ENCODE results near the gene TSGA10IP.

The TSGA10IP gene

DNA sequence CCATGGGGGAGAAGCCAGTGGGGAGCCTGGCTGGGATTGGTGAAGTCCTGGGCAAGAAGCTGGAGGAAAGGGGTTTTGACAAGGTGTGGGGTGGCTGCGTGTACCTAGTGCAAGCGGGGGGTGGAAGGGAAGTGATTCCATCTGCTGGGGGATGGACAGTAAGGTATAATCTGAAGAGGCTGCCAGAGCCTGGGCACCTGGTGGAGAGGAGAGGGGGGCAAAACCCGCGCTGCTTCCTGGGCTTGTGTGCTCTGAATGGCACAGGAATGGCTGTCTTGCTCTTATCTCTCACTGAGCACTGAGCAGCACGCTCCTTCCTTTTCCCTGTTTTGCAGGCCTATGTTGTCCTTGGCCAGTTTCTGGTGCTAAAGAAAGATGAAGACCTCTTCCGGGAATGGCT, 58.0 kb downstream of the TSGA10IP start:
- DNase-seq (ENCODE audit: low spot score) (no peak), FAIRE-seq (no peak)

DNA sequence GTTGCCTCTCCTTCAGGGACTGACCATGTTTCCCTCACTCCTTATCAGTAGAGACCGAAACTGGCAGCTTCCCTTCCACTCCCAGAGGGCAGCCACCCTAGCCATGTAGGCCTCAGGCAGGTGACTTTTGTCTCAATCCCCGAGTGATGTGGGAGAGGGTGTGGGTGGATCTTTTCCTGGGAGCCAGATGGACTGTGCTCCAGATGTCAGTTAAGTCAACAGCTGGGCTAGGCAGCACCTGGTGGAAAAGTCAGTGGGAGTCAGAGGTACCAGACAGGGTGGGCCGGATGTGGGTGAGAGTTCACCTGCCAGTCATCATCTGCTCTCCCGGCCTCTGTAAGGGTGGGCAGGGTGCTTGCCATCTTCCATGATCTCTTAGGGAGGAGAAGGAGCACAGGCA, 58.9 kb downstream of the TSGA10IP start:
- DNase-seq (ENCODE audit: low spot score): no peak
- FAIRE-seq: no peak

DNA sequence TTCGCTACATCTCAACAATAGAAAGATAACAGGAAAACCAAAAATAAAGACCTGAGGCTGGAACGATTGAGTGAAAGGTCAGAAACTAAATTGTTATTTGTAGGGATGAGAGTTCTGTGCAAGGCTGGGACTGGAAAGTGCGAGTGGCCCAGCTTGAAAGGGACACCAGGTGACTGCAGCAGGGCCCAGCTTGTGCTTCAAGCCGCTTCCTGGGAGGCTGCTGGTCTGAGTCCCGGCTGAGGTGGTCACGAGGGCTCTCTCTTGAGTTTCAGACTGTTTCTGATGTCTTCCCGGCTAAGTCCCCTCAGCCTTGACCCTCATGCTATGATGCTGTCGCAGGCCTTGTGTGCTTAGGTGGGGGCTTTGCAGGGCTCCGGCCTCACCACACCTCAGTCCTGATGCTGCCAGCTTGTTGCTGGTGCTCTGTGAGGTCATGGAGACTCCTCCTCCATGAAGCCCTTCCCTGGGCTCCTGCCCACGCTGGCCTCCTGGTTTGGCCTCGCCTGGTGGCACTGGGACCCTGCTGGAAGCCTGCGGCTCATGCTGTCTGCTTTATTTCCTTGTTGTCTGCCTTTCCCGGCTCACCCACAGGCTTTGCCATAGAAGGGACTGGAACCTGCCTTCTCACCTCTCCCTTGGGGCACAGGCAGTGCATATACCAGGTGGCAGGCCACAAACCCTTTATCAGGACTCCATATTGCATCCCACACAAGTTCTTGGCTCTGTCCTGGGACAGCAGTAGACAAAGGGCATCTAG, 61.0 kb downstream of the TSGA10IP start:
- FAIRE-seq: no peak
- peak; percentile 16 for DNase-seq (ENCODE audit: low spot score)

GRCh38 chr11:66006891-66007176, 61.6 kb downstream of the TSGA10IP start:
- no peak for FAIRE-seq
- peak; percentile 62 for DNase-seq (ENCODE audit: low spot score)

DNA sequence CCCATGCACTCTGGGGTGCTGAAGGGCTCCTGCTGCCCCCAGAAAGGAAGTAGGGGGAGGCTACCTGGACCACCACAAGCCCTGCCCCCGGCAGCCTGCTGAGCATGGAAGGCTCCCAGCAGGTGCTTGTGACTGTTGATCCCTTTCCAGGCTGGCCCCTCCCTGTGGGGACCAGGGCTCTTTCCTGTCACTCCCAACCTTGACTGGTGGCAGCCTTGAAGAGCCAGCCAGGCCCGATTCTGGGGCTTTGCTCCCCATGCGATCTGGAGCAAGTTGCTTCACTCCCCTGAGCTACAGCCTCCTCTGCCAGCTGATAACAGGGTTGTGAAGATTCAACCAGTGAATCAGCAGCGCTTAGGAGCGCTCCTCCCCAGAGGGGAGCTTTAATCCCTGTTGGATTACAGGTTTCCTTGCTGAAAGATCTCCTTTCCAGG, 61.9 kb downstream of the TSGA10IP start:
- no peak for DNase-seq (ENCODE audit: low spot score)

GRCh38 chr11:66008095-66008467, 62.8 kb downstream of the TSGA10IP start:
- no peak for FAIRE-seq
- no peak for DNase-seq (ENCODE audit: low spot score)

More for the DNA sequence above, 61.9 kb downstream of the TSGA10IP start:
- FAIRE-seq: no peak

- FAIRE-seq: peak; percentile 33
- peak; percentile 80 for DNase-seq (ENCODE audit: low spot score)
Measured at GRCh38 chr11:66008468-66009101, 63.3 kb downstream of the TSGA10IP start.

Data from RCC 7860 (cell line).